Measurements from ENCODE around the gene SAMD14.

Gene SAMD14

GRCh38 chr17:50147841-50148225 is 17.9 kb upstream of the SAMD14 start:
- FAIRE-seq: no peak

GRCh38 chr17:50146927-50147665 is 17.1 kb upstream of the SAMD14 start:
- FAIRE-seq: no peak

DNA sequence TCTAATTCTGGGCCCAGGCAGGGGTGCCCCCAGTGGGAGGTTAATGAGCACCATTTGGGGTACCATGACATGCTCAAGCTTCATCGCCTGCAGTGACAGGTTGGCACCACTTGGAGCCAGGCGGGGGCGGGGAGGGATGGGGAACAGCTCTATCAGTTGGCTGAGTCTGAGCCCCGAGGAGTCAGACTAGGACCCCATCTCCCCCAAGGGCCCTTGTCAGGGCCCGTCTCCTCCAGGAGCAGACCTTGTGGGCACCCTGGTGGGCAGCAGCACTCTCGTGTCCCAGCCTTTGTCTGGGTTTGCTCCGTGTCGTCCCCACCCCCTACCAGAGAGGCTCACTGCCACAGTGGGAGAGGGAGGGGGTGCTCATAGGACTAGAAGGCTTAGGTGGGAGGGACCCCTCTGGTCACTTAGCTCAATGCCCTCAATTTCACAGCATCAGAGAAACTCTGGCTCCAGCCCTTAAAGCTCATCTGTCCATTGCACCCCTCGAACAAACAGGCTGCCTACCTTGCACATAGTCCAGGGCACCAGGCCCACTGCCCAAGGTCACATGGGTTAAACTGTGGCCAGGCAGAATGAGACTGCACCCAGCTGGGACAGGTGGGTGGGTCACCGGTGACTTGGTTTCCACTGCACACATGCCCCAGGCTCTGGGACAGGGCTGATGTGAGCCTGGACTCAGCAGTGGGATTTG is 16.4 kb upstream of the SAMD14 start:
- FAIRE-seq: no peak

GRCh38 chr17:50145532-50146229 is 15.7 kb upstream of the SAMD14 start:
- FAIRE-seq: no peak

DNA sequence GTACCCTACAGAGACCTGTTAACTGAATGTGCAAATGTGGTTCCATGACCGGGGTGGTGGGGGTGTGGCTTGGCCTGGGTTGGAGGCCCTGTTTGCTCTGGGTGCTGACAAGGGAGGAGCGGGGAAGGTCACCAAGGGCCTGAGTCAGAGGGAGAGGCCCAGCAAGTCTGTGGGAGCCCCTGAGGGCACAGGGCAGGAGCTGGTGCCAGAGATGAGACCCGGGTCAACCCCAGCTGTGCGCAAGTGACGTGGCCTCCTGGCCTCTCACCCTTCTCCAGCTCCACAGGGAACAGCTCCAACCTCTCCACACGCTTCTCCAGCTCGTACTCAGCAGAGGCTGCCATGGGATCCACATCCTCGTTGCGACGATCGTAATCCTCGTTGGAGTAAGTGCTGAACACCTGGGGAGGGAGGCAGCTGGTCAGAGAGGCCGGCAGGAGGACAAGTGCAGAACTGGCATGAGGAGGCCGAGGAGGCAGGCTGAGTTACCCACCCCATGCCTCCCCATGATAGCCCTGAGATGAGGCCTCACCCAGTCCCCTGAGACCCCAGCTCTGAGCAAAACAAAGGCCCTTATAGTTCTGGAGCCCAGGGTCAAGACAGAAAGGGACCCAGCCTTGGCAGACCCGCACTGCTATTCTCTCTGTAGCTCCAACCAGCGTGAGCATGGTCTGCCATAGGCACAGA is 15.0 kb upstream of the SAMD14 start:
- no peak for FAIRE-seq

- no peak for FAIRE-seq
Observed at GRCh38 chr17:50144355-50144754, 14.4 kb upstream of the SAMD14 start.

GRCh38 chr17:50143461-50144176 is 13.7 kb upstream of the SAMD14 start:
- no peak for FAIRE-seq

GRCh38 chr17:50141745-50142110 is 11.8 kb upstream of the SAMD14 start:
- FAIRE-seq: no peak

DNA sequence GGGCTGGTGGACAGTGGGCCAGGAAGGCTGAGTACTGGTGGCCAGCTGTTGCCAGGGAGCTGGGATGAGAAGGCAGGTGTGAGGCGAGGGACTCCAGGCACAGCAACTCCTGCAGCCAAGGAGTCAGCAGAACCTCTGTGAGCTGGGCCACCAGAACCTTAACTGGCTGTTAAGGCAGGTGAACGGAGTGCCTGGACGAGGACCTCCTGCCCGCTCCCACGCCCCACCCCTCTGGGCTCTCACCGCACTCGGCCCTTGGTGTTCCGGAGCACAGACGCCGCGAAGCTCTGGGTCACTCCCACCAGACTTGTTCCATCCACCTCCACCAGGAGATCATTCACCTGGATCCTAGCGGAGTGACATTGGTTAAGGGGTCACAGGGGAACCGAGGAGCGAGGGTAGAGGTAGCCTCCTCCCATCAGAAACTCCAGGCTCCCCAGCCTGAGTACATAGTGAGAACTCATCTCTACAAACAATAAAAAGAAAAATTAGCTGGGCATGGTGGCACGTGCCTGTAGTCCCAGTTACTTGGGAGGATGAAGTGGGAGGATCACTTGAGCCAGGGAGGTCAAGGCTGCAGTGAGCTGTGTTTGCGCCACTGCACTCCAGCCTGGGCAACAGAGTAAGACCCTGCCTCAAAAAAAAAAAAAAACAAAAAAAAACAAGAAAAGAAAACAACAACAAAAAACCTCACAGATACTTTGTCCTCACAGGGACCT is 11.2 kb upstream of the SAMD14 start:
- no peak for FAIRE-seq

DNA sequence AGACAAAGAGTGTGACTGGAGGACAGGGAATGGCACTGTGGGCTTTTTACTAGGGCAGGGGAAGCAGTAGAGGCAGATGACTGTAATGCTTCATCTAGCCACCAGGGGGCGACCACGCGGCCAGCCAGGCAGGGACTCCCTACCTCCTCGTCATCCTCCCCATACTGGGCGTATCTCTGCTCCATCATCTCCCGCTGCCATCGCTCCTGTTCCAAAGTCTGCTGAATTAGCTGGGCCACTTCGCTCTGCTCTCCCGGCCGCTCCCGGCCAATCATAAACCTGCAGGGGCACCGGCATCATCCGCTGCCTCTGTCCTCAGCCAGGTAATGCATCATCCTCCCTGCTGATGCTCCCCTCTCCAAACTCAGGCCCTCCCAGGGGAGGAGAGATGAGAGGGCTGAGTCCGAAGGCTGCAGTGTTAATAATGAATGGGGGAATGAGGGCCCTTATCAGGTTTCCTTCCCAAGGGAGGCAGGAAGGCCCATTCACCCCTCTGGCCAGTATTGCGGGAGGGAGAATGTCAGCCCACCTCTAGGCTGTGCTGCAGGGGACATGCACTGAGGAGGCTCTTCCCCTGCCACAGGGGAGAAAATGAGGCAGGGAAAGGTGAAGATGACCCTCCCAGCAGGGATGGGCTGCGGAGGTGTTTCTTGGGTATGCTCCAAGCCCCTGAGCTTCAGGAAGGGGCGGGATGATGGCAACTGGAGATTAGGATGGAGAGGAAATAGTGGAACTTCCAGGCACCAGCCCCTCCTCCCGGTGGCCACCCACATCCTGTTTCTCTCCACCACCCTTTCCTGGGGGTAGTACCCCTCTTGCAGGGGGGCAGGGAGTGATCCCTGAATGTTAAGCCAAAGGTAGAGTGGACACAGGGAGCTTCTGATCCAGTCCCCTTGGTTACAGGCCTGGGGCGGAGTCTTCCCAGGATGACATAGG is 10.3 kb upstream of the SAMD14 start:
- no peak for FAIRE-seq

GRCh38 chr17:50139185-50139783 is 9.3 kb upstream of the SAMD14 start:
- no peak for FAIRE-seq

- FAIRE-seq: no peak
Observed at GRCh38 chr17:50137042-50137441, 7.1 kb upstream of the SAMD14 start.

DNA sequence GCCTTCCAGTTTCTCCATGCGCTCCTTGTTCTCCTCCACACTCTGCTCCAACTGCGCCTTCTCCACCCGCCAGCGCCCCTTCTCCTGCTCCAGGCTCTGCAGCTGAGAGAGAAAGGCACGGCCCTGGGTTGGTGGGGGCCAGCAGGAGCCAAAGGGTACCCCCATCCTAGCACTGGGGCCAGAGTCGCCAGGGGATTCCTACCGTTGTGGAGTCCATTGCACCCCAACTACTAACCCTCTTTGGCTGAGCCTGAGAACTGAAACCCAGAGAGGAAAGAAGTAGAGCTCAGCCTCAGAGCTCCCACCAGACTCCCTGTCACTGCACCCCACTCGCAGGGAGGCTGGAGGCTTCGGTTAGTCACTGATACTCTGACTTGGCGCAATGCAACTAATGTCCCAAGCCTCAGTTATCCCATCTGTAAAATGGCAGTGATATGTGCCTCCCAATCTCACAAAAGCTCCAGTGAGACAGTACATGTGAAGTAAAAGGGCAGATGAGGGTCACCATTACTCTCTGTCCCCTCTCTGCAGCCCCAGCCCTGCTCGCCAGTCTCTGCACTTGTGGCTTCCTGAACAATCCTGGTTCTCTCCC is 6.2 kb upstream of the SAMD14 start:
- FAIRE-seq: no peak

- FAIRE-seq: no peak
Observed at GRCh38 chr17:50135316-50136095, 5.5 kb upstream of the SAMD14 start.

- no peak for FAIRE-seq
Observed at GRCh38 chr17:50134206-50135110, 4.5 kb upstream of the SAMD14 start.

DNA sequence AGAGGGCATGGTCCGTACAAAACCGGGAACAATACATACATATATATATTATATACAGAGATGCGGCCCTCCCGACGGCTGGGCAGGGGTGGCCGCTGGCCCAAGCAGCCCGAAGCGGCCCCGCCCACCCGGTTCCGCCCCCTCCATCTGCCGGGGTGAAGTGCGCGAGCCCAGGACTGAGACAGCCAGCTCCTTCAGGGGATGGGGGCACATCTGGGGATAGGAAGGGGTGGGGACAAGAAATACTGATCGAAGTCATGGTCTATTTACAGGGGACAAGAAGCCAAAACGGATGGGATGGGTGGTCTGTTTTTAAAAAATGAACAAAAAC is 3.8 kb upstream of the SAMD14 start:
- FAIRE-seq: no peak

- FAIRE-seq: no peak
Observed at GRCh38 chr17:50133028-50133768, 3.2 kb upstream of the SAMD14 start.

All from colon (tissue), 2 donors.